Fibroblast of villous mesenchyme (primary cell): ENCODE measurements around the gene UIMC1. TPM values are rescaled to one million over a fixed set of nuclear protein-coding genes. Genes with fewer than 3 reads are reported as not detected.
A peak's percentile ranks its signal among the peaks of the same experiment; 100 is the strongest.

Experiments used
- DNase-seq: peaks from one replicate; pipeline ENCODE4 v3.0.0-alpha.2; 2010; ENCODE audit warnings: low read depth
- H3K4me3 ChIP-seq: 2 replicates; pipeline ENCODE4 v1.5.1; 2011; ENCODE audit warnings: low read depth, mild to moderate bottlenecking, low read length
- total RNA-seq: library from RNA; depleted of rRNA; stranded (reverse); fragments of >200 nt; gene quantifications from 2 replicates; pipeline ENCODE4 v1.2.3, GENCODE V29; 2012
- TF ChIP-seq, protein P1 (sequence below): IDR thresholded peaks from 2 replicates; pipeline ENCODE4 v1.5.1; 2012; ENCODE audit warnings: low read depth, mild to moderate bottlenecking, low read length; ENCODE audit not compliant: insufficient read depth

The UIMC1 gene
- total RNA-seq, 1 donor = 59.2 TPM

- no peak overlapping the region for H3K4me3 ChIP-seq
- DNase-seq = no peak
- TF ChIP-seq, protein P1, sequence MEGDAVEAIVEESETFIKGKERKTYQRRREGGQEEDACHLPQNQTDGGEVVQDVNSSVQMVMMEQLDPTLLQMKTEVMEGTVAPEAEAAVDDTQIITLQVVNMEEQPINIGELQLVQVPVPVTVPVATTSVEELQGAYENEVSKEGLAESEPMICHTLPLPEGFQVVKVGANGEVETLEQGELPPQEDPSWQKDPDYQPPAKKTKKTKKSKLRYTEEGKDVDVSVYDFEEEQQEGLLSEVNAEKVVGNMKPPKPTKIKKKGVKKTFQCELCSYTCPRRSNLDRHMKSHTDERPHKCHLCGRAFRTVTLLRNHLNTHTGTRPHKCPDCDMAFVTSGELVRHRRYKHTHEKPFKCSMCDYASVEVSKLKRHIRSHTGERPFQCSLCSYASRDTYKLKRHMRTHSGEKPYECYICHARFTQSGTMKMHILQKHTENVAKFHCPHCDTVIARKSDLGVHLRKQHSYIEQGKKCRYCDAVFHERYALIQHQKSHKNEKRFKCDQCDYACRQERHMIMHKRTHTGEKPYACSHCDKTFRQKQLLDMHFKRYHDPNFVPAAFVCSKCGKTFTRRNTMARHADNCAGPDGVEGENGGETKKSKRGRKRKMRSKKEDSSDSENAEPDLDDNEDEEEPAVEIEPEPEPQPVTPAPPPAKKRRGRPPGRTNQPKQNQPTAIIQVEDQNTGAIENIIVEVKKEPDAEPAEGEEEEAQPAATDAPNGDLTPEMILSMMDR = no peak
Observed at GRCh38 chr5:176922817-176923216, 83.8 kb downstream of the UIMC1 start.

- TF ChIP-seq, protein P1 = no peak
- H3K4me3 ChIP-seq = no peak overlapping the region
- no peak for DNase-seq
Observed at GRCh38 chr5:176921714-176922113, 84.9 kb downstream of the UIMC1 start.

GRCh38 chr5:176918613-176919012 lies 88.0 kb downstream of the UIMC1 start:
- no peak overlapping the region for H3K4me3 ChIP-seq
- DNase-seq = no peak

GRCh38 chr5:176916337-176916736 lies 90.2 kb downstream of the UIMC1 start:
- H3K4me3 ChIP-seq = no peak overlapping the region
- DNase-seq = no peak
- TF ChIP-seq, protein P1 = no peak

More at GRCh38 chr5:176918613-176919012, 88.0 kb downstream of the UIMC1 start:
- TF ChIP-seq, protein P1 = no peak

- H3K4me3 ChIP-seq = no peak overlapping the region
- no peak for DNase-seq
- TF ChIP-seq, protein P1 = no peak
Observed at GRCh38 chr5:176915906-176916305, 90.7 kb downstream of the UIMC1 start.

GRCh38 chr5:176912115-176912514 lies 94.5 kb downstream of the UIMC1 start:
- DNase-seq = peak; percentile 91
- TF ChIP-seq, protein P1 = no peak
- no peak overlapping the region for H3K4me3 ChIP-seq

GRCh38 chr5:176908675-176909368 lies 97.8 kb downstream of the UIMC1 start:
- TF ChIP-seq, protein P1 = no peak
- no peak for DNase-seq
- H3K4me3 ChIP-seq = no peak overlapping the region
